ENCODE data around the gene MAP3K7.

MAP3K7 gene

GRCh38 chr6:90530882-90531281, 56.0 kb downstream of the MAP3K7 start:
- DNase-seq (ENCODE audit: low read depth, low spot score) = no peak

GRCh38 chr6:90525421-90525820, 61.5 kb downstream of the MAP3K7 start:
- no peak for DNase-seq (ENCODE audit: low read depth, low spot score)

- no peak for DNase-seq (ENCODE audit: low read depth, low spot score)
Measured at GRCh38 chr6:90523779-90524310, 63.0 kb downstream of the MAP3K7 start.

- no peak for DNase-seq (ENCODE audit: low read depth, low spot score)
Measured at GRCh38 chr6:90521955-90522354, 64.9 kb downstream of the MAP3K7 start.

- DNase-seq (ENCODE audit: low read depth, low spot score) = no peak
Measured at GRCh38 chr6:90516074-90516660, 70.7 kb downstream of the MAP3K7 start.

GRCh38 chr6:90514496-90514895, 72.4 kb downstream of the MAP3K7 start:
- DNase-seq (ENCODE audit: low read depth, low spot score) = no peak

GRCh38 chr6:90508753-90509152, 78.1 kb downstream of the MAP3K7 start:
- DNase-seq (ENCODE audit: low read depth, low spot score) = no peak

- DNase-seq (ENCODE audit: low read depth, low spot score) = no peak
Measured at GRCh38 chr6:90502866-90503407, 83.9 kb downstream of the MAP3K7 start.

GRCh38 chr6:90502381-90502780, 84.5 kb downstream of the MAP3K7 start:
- no peak for DNase-seq (ENCODE audit: low read depth, low spot score)

GRCh38 chr6:90500458-90500857, 86.4 kb downstream of the MAP3K7 start:
- DNase-seq (ENCODE audit: low read depth, low spot score) = no peak

- no peak for DNase-seq (ENCODE audit: low read depth, low spot score)
Measured at GRCh38 chr6:90497411-90497810, 89.5 kb downstream of the MAP3K7 start.

- DNase-seq (ENCODE audit: low read depth, low spot score) = no peak
Measured at GRCh38 chr6:90496258-90497016, 90.4 kb downstream of the MAP3K7 start.

- DNase-seq (ENCODE audit: low read depth, low spot score) = no peak
Measured at GRCh38 chr6:90495216-90495817, 91.6 kb downstream of the MAP3K7 start.

- no peak for DNase-seq (ENCODE audit: low read depth, low spot score)
Measured at GRCh38 chr6:90494067-90494780, 92.6 kb downstream of the MAP3K7 start.

GRCh38 chr6:90493332-90493731, 93.5 kb downstream of the MAP3K7 start:
- DNase-seq (ENCODE audit: low read depth, low spot score) = no peak

- DNase-seq (ENCODE audit: low read depth, low spot score) = no peak
Measured at GRCh38 chr6:90492798-90493197, 94.1 kb downstream of the MAP3K7 start.

GRCh38 chr6:90492369-90492768, 94.5 kb downstream of the MAP3K7 start:
- no peak for DNase-seq (ENCODE audit: low read depth, low spot score)

- DNase-seq (ENCODE audit: low read depth, low spot score) = no peak
Measured at GRCh38 chr6:90490030-90490716, 96.7 kb downstream of the MAP3K7 start.

GRCh38 chr6:90488816-90489215, 98.1 kb downstream of the MAP3K7 start:
- no peak for DNase-seq (ENCODE audit: low read depth, low spot score)

- no peak for DNase-seq (ENCODE audit: low read depth, low spot score)
Measured at GRCh38 chr6:90485635-90486277, 101.1 kb downstream of the MAP3K7 start.

- no peak for DNase-seq (ENCODE audit: low read depth, low spot score)
Measured at GRCh38 chr6:90484903-90485302, 102.0 kb downstream of the MAP3K7 start.
